ENCODE measurements around the gene DNAJC16.

The DNAJC16 gene

DNA sequence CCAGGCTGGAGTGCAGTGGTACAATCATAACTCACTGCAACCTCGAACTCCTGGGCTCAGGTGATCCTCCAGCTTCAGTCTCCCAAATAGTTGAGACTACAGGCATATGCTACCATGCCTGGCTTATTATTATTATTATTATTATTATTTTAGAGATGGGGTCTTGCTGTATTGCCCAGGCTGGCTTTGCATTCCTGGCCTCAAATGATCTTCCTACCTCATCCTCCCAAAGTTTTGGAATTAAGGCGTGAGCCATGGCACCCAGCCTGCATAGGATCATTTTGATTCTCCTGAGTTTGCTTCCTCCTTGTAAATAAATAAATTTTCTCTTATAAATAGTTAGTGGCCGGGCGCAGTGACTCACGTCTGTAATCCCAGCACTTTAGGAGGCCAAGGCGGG lies 96.8 kb downstream of the DNAJC16 start:
- TF ChIP-seq, protein P1, sequence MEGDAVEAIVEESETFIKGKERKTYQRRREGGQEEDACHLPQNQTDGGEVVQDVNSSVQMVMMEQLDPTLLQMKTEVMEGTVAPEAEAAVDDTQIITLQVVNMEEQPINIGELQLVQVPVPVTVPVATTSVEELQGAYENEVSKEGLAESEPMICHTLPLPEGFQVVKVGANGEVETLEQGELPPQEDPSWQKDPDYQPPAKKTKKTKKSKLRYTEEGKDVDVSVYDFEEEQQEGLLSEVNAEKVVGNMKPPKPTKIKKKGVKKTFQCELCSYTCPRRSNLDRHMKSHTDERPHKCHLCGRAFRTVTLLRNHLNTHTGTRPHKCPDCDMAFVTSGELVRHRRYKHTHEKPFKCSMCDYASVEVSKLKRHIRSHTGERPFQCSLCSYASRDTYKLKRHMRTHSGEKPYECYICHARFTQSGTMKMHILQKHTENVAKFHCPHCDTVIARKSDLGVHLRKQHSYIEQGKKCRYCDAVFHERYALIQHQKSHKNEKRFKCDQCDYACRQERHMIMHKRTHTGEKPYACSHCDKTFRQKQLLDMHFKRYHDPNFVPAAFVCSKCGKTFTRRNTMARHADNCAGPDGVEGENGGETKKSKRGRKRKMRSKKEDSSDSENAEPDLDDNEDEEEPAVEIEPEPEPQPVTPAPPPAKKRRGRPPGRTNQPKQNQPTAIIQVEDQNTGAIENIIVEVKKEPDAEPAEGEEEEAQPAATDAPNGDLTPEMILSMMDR (IDR thresholded peaks at IDR 0.05; ENCODE audit: low read depth, low read length), result no peak
- TF ChIP-seq EZH2phosphoT487 (IDR thresholded peaks at IDR 0.05; ENCODE audit: low read depth), result no peak
- H4K20me1 ChIP-seq (ENCODE audit: insufficient read depth, low read length), result peaks cover 98% of the 10 kb centered on the region
- no peaks in the 10 kb centered on the region for H3K9me3 ChIP-seq (ENCODE audit: insufficient read depth, low read length)
- H3K79me2 ChIP-seq (ENCODE audit: low read length), result peaks cover 100% of the 10 kb centered on the region
- peaks cover 24% of the 10 kb centered on the region for H3K36me3 ChIP-seq (replicated peaks; ENCODE audit: low read depth, low read length)
- H3K27me3 ChIP-seq (ENCODE audit: low read depth, low read length), result no peaks in the 10 kb centered on the region
- no peak overlapping the region for H3K4me3 ChIP-seq (ENCODE audit: low read length)
- H2AFZ ChIP-seq (ENCODE audit: low read depth, low read length), result no peak overlapping the region
- peaks cover 62% of the 10 kb centered on the region for H3K4me1 ChIP-seq (ENCODE audit: low read length)
- H3K27ac ChIP-seq (ENCODE audit: low read length), result no peak overlapping the region
- no peak overlapping the region for H3K9ac ChIP-seq (ENCODE audit: low read length)
- H3K4me2 ChIP-seq (ENCODE audit: low read length), result no peak overlapping the region

DNA sequence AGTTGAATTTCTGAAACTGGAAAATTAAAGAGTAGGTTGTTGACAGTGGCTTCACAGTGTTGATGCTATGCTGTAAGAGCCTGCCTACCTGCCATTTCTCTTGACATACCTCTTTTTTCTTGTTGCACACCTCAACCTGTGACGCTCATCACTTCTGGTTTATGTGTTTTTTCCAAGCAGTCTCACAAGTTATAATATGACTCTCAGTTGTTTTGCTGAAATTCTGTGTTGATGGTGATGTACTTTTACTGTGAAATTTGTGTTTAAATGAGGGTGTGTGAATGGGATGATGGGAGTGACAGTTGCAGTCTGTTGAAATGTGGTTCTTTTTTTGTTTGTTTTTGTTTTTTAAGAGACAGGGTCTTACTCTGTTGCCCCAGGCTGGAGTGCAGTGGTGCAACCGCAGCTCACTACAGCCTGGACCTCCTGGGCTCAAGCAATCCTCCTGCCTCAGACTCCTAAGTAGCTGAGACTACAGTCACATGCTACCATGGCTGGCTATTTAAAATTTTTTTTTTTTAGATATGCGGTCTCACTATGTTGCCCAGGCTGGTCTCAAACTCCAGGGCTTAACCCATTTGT lies 97.6 kb downstream of the DNAJC16 start:
- no peaks in the 10 kb centered on the region for H3K27me3 ChIP-seq (ENCODE audit: low read depth, low read length)
- no peak overlapping the region for H3K4me3 ChIP-seq (ENCODE audit: low read length)
- peaks cover 62% of the 10 kb centered on the region for H3K4me1 ChIP-seq (ENCODE audit: low read length)
- no peak overlapping the region for H3K9ac ChIP-seq (ENCODE audit: low read length)
- no peaks in the 10 kb centered on the region for H3K9me3 ChIP-seq (ENCODE audit: insufficient read depth, low read length)
- H4K20me1 ChIP-seq (ENCODE audit: insufficient read depth, low read length), result peaks cover 98% of the 10 kb centered on the region
- peaks cover 30% of the 10 kb centered on the region for H3K36me3 ChIP-seq (replicated peaks; ENCODE audit: low read depth, low read length)
- no peak overlapping the region for H3K4me2 ChIP-seq (ENCODE audit: low read length)
- no peak overlapping the region for H3K27ac ChIP-seq (ENCODE audit: low read length)
- H2AFZ ChIP-seq (ENCODE audit: low read depth, low read length), result no peak overlapping the region
- TF ChIP-seq EZH2phosphoT487 (IDR thresholded peaks at IDR 0.05; ENCODE audit: low read depth), result no peak
- peaks cover 99% of the 10 kb centered on the region for H3K79me2 ChIP-seq (ENCODE audit: low read length)

DNA sequence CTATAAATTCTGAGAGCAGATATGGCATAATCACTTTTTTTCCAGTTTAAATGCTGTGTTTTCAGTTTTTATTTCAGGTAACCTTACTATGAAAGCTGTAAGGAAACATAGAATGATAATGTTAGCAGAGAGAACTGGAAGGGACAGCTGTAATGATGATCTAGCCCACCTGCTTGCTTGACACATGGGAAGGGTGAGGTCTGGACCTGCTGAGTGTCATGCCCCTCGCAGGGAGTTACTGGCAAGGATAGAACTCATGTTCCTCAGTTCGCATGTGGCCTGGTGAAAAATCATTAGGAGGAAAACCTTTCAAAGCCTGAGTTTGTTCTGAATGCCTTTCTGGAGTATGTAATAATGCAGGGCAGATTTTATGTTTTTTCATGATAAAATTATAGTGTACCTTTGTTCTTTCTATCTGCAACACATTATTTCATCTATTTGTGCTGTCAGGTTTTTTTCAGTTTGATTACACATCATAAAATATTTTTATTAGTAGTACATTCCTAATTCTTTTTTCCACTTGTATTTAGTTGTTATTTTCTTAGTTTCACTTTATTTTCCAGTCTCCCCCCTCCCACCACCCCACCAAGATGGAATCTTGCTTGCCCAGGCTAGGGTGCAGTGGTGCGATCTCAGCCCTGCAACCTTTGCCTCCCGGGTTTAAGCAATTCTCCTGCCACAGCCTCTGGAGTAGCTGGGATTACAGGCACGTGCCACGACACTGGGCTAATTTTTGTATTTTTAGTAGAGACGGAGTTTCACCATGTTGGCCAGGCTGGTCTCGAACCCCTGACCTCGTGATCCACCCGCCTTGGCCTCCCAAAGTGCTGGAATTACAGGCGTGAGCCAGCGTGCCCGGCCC lies 98.6 kb downstream of the DNAJC16 start:
- peaks cover 92% of the 10 kb centered on the region for H4K20me1 ChIP-seq (ENCODE audit: insufficient read depth, low read length)
- TF ChIP-seq, protein P1 (IDR thresholded peaks at IDR 0.05; ENCODE audit: low read depth, low read length), result no peak
- no peak for TF ChIP-seq EZH2phosphoT487 (IDR thresholded peaks at IDR 0.05; ENCODE audit: low read depth)
- H3K9ac ChIP-seq (ENCODE audit: low read length), result no peak overlapping the region
- H3K27ac ChIP-seq (ENCODE audit: low read length), result no peak overlapping the region
- no peak overlapping the region for H2AFZ ChIP-seq (ENCODE audit: low read depth, low read length)
- no peaks in the 10 kb centered on the region for H3K27me3 ChIP-seq (ENCODE audit: low read depth, low read length)
- no peak overlapping the region for H3K4me3 ChIP-seq (ENCODE audit: low read length)
- H3K4me2 ChIP-seq (ENCODE audit: low read length), result no peak overlapping the region
- H3K4me1 ChIP-seq (ENCODE audit: low read length), result peaks cover 51% of the 10 kb centered on the region
- H3K79me2 ChIP-seq (ENCODE audit: low read length), result peaks cover 93% of the 10 kb centered on the region
- H3K36me3 ChIP-seq (replicated peaks; ENCODE audit: low read depth, low read length), result peaks cover 28% of the 10 kb centered on the region
- no peaks in the 10 kb centered on the region for H3K9me3 ChIP-seq (ENCODE audit: insufficient read depth, low read length)

All from OCI-LY3 (cell line).